ENCODE data around the gene SLC12A2. TPM values are rescaled to one million over a fixed set of nuclear protein-coding genes. Genes with fewer than 3 reads are reported as not detected.

SLC12A2 gene
- total RNA-seq, 1 donor from 2014 or later, result 25.7 TPM

GRCh38 chr5:128237000-128237399, 153.4 kb downstream of the SLC12A2 start:
- Mint-ChIP-seq H3K27me3 (ENCODE audit: low read depth) (peaks cover 12% of the 10 kb centered on the region), H3K4me3 (ENCODE audit: unreplicated experiment) (no peak overlapping the region), H3K36me3 (ENCODE audit: low read depth) (no peaks in the 10 kb centered on the region), H3K9me3 (ENCODE audit: low read depth) (peaks cover 2% of the 10 kb centered on the region), H3K27ac (ENCODE audit: unreplicated experiment) (no peak overlapping the region), H3K4me1 (ENCODE audit: low read depth) (peaks cover 19% of the 10 kb centered on the region)
- DNase-seq (ENCODE audit: low spot score), result no peak
- no peak for TF ChIP-seq CTCF (IDR thresholded peaks at IDR 0.05)

- Mint-ChIP-seq H3K27ac (ENCODE audit: unreplicated experiment) (no peak overlapping the region), H3K4me3 (ENCODE audit: unreplicated experiment) (no peak overlapping the region), H3K4me1 (ENCODE audit: low read depth) (peaks cover 19% of the 10 kb centered on the region), H3K9me3 (ENCODE audit: low read depth) (no peaks in the 10 kb centered on the region), H3K36me3 (ENCODE audit: low read depth) (no peaks in the 10 kb centered on the region), H3K27me3 (ENCODE audit: low read depth) (peaks cover 12% of the 10 kb centered on the region)
- TF ChIP-seq CTCF (IDR thresholded peaks at IDR 0.05), result no peak
- DNase-seq (ENCODE audit: low spot score), result no peak
These were observed 154.0 kb downstream of the SLC12A2 start for GRCh38 chr5:128237546-128237945.
